Progenitor cell of endocrine pancreas (in vitro differentiated cells): Measurements from ENCODE around the gene ZFPM1. TPM values are rescaled to one million over a fixed set of nuclear protein-coding genes. Genes with fewer than 3 reads are reported as not detected.
A peak's percentile ranks its signal among the peaks of the same experiment; 100 is the strongest.

ENCODE experiments used
- DNase-seq: peaks from one replicate; pipeline ENCODE4 v3.0.0; 2021; ENCODE audit warnings: low spot score; ENCODE audit not compliant: unreplicated experiment
- H3K27ac Mint-ChIP-seq: 2 replicates; pipeline ENCODE4 v1.8.0; 2021; ENCODE audit warnings: mild to moderate bottlenecking, moderate library complexity, mixed read lengths
- H3K27me3 Mint-ChIP-seq: 2 replicates; pipeline ENCODE4 v1.8.0; 2021; ENCODE audit warnings: mixed read lengths
- H3K36me3 Mint-ChIP-seq: 2 replicates; pipeline ENCODE4 v1.8.0; 2022; ENCODE audit warnings: mixed read lengths; ENCODE audit not compliant: insufficient read depth
- H3K4me1 Mint-ChIP-seq: 2 replicates; pipeline ENCODE4 v1.8.0; 2021; ENCODE audit warnings: low read depth, mixed read lengths
- H3K4me3 Mint-ChIP-seq: 2 replicates; pipeline ENCODE4 v1.8.0; 2021; ENCODE audit warnings: low read depth, mild to moderate bottlenecking, moderate library complexity, mixed read lengths
- H3K9me3 Mint-ChIP-seq: 2 replicates; pipeline ENCODE4 v1.8.0; 2021; ENCODE audit warnings: low read depth, mixed read lengths
- CTCF ChIP-seq: fragments of 200-600 bp; sonication (generic); IDR thresholded peaks from one replicate; pipeline ENCODE4 v1.5.0; 2021; ENCODE audit warnings: antibody characterized with exemption, mild to moderate bottlenecking; ENCODE audit not compliant: unreplicated experiment
- total RNA-seq: library from RNA; stranded (reverse); gene quantifications from 2 replicates; pipeline ENCODE4 v1.2.1, GENCODE V29; 2021

ZFPM1 gene
- total RNA-seq, 1 donor from 2014 or later, result 90.6 TPM

DNA sequence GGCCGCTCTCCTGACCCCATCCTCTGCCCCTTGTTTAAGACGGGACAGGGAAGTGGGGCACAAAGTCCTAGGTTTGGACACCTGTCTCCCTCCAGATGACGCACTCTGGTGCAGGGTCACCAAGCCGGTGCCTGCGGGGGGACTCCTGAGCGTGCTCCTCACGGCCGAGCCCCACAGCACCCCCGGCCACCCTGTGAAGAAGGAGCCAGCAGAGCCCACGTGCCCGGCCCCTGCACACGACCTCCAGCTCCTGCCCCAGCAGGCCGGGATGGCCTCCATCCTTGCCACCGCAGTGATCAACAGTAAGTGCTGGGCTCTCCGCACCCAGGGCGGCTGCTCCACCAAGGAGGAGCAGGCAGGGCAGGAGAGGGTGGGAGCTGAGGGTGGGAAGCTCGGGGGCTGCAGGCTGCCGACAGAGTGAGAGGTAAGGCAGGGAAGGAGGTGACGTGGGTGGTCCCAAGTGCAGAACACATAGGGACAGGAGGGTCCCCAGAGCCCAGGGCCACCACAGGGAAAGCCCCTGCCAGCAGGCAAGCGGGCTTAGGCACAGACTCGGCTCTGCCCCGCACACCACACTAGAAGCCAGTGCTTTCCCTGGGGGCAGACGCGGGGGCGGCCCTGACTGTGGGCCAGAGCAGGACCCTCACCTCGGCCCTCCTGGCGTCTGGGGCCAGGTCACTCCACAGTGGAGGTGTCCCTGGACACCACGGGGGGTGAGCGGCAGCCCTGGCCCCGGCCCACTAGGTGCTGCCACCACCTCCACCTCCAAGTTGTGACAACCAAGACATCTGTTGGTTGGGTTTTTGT lies 75.1 kb downstream of the ZFPM1 start:
- no peak for TF ChIP-seq CTCF
- H3K9me3 Mint-ChIP-seq, result no peaks in the 10 kb centered on the region
- H3K4me3 Mint-ChIP-seq, result no peak overlapping the region
- H3K27me3 Mint-ChIP-seq, result no peaks in the 10 kb centered on the region
- peaks cover 22% of the 10 kb centered on the region for H3K36me3 Mint-ChIP-seq
- peaks cover 21% of the 10 kb centered on the region for H3K4me1 Mint-ChIP-seq
- no peak overlapping the region for H3K27ac Mint-ChIP-seq
- no peak for DNase-seq

- Mint-ChIP-seq H3K27me3 (no peaks in the 10 kb centered on the region), H3K36me3 (peaks cover 22% of the 10 kb centered on the region), H3K4me1 (peaks cover 21% of the 10 kb centered on the region), H3K4me3 (no peak overlapping the region), H3K9me3 (no peaks in the 10 kb centered on the region), H3K27ac (peak overlapping the region; percentile 43)
- no peak for DNase-seq
- no peak for TF ChIP-seq CTCF
Observed at GRCh38 chr16:88528902-88529318, 75.8 kb downstream of the ZFPM1 start.

DNA sequence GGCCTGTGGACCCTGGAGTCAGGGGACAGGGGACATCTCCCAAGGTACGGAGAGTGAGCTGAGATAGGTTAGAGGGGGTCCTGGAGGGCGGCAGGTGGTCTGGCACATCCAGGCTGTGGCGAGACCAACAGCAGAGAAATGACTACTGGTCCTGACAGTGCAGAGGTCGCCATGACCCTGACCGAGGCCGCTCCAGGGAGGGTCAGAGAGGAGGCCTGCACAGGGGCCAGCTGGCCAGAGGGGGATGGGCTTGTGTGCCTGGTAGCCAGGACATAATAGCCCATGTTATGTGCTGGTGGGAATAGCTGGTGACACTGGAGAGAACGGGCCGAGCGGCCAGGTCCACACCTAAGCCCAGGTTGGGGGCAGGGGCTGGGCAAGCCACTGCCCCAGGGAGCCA lies 76.5 kb downstream of the ZFPM1 start:
- peak overlapping the region; percentile 43 for H3K27ac Mint-ChIP-seq
- no peak for TF ChIP-seq CTCF
- H3K36me3 Mint-ChIP-seq, result peaks cover 22% of the 10 kb centered on the region
- no peak overlapping the region for H3K4me3 Mint-ChIP-seq
- H3K9me3 Mint-ChIP-seq, result no peaks in the 10 kb centered on the region
- no peak for DNase-seq
- peaks cover 20% of the 10 kb centered on the region for H3K4me1 Mint-ChIP-seq
- no peaks in the 10 kb centered on the region for H3K27me3 Mint-ChIP-seq

DNA sequence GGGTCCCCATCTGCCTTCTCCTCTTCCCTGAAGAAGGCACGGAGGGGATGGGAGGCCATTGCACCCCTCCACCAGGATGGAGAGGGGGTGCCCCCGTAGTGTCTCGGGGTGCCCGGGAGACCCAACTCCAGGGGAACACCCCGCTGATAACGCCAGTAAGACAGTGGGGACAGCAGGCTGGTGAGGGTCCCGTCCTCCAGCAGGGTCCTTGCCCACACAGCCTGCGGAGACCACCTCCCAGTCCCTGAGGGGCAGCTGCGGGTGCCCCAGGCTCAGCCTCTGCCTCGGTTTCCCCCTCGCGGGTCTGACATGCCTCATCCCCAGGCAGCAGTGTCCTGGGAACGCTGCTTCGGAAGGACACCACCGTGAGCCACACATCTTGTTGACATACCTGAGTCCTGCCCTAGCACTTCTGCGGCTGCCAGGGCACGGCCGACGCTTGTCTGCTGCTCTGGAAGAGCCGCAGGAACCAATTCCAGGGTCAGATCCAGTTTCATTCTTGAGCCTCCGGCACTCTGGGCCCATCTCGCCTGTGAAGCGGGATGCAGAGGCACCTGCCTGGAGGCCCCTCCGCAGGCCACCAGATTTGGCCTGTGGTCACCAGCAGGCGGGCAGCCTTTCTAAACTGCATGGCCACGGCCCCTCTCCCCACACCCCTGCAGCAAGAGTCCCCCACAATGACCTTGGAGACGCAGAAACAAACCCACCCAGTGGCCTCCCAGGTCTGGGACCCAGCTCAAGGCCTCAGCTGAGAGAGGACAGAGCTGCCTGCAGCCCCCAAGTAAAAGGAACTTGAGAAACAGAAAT lies 77.2 kb downstream of the ZFPM1 start:
- no peak for TF ChIP-seq CTCF
- no peaks in the 10 kb centered on the region for H3K9me3 Mint-ChIP-seq
- H3K27me3 Mint-ChIP-seq, result no peaks in the 10 kb centered on the region
- no peak for DNase-seq
- no peak overlapping the region for H3K27ac Mint-ChIP-seq
- peaks cover 18% of the 10 kb centered on the region for H3K4me1 Mint-ChIP-seq
- H3K4me3 Mint-ChIP-seq, result no peak overlapping the region
- H3K36me3 Mint-ChIP-seq, result peaks cover 27% of the 10 kb centered on the region

DNA sequence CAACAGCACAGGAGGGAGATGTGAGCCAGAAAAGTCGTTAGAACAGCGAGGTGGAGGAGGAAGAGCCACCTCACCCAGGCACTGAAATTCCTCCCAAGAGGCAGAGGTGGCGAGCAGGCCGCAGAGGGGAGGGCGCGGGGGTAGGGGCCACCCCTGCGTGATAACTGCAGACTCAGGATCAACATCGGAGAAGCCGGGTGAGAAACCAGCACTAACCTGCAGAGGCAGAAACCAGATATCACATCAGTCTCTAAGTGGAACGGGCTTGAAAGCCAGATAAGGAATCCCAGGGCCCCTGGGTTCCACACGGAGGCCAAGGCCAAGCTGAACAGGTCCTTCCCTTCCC lies 77.8 kb downstream of the ZFPM1 start:
- DNase-seq, result no peak
- TF ChIP-seq CTCF, result no peak
- no peak overlapping the region for H3K27ac Mint-ChIP-seq
- H3K9me3 Mint-ChIP-seq, result no peaks in the 10 kb centered on the region
- no peak overlapping the region for H3K4me3 Mint-ChIP-seq
- peaks cover 15% of the 10 kb centered on the region for H3K4me1 Mint-ChIP-seq
- peaks cover 30% of the 10 kb centered on the region for H3K36me3 Mint-ChIP-seq
- H3K27me3 Mint-ChIP-seq, result no peaks in the 10 kb centered on the region
